HUDEP-2 (cell line): Measurements from ENCODE around the gene CAMSAP3.

ENCODE experiments used
- DNase-seq, 76 experiments: peaks; one replicate each; lab custom pipeline; 2025; ENCODE audit not compliant: unreplicated experiment in 76 of 76; lab: John Stamatoyannopoulos, UW

The CAMSAP3 gene, protein sequence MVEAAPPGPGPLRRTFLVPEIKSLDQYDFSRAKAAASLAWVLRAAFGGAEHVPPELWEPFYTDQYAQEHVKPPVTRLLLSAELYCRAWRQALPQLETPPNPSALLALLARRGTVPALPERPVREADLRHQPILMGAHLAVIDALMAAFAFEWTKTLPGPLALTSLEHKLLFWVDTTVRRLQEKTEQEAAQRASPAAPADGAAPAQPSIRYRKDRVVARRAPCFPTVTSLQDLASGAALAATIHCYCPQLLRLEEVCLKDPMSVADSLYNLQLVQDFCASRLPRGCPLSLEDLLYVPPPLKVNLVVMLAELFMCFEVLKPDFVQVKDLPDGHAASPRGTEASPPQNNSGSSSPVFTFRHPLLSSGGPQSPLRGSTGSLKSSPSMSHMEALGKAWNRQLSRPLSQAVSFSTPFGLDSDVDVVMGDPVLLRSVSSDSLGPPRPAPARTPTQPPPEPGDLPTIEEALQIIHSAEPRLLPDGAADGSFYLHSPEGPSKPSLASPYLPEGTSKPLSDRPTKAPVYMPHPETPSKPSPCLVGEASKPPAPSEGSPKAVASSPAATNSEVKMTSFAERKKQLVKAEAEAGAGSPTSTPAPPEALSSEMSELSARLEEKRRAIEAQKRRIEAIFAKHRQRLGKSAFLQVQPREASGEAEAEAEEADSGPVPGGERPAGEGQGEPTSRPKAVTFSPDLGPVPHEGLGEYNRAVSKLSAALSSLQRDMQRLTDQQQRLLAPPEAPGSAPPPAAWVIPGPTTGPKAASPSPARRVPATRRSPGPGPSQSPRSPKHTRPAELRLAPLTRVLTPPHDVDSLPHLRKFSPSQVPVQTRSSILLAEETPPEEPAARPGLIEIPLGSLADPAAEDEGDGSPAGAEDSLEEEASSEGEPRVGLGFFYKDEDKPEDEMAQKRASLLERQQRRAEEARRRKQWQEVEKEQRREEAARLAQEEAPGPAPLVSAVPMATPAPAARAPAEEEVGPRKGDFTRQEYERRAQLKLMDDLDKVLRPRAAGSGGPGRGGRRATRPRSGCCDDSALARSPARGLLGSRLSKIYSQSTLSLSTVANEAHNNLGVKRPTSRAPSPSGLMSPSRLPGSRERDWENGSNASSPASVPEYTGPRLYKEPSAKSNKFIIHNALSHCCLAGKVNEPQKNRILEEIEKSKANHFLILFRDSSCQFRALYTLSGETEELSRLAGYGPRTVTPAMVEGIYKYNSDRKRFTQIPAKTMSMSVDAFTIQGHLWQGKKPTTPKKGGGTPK

DNA sequence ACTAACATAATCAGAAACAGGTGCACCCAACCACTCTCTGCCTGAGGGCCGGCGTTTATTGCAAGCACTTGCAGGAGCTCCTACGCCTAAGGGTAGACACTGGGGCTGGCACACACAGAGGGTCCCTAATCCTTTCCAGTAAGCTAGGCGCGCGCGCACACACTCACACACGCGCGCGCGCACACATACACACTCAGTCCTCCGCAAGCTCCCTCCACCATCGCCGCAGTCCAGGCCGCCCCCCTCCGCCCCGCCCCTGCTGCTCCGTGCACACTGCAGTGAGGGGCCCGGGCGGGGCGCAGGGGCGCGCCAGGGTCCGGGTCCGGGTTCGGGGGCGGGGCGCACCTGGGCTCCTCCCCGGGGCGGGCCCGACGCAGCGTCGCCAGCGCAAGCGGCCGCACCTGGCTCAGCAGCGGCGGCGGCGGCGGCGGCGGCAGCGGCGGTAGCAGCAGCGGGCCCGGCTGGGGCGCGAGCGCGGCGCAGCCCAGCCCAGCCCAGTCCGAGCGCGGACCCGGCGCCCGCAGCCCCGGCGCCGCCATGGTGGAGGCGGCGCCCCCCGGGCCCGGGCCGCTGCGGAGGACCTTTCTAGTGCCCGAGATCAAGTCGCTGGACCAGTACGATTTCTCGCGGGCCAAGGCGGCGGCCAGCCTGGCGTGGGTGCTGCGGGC, at the start of gene CAMSAP3:
Gene CAMSAP3, plus strand, starts transcription at position 398 of the 668 bp plus-strand sequence. Its CDS starts 140 bp downstream, at position 538.
- no peak for DNase-seq

DNA sequence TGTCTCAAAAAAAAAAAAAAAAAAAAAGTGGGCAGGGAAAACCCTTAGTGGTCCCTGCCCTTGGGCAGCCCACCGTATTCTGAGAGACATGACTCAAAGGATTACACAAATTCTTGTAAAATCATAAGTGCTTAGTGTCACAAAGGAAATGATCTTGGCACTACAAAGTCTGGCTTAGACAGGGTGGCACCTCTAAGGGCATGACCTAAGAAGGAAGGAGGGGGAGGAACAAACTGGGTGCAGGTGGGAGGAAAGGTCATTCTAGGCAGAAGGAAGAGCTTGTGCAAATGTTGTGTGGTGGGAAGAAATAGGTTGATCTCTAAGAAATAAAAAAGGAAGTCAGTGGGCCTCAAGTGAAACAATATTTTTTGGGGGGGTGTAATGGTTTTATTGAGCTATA, 49.8 kb upstream of the CAMSAP3 start:
- DNase-seq, result peak in 1 of 76 experiments; percentile 3

DNA sequence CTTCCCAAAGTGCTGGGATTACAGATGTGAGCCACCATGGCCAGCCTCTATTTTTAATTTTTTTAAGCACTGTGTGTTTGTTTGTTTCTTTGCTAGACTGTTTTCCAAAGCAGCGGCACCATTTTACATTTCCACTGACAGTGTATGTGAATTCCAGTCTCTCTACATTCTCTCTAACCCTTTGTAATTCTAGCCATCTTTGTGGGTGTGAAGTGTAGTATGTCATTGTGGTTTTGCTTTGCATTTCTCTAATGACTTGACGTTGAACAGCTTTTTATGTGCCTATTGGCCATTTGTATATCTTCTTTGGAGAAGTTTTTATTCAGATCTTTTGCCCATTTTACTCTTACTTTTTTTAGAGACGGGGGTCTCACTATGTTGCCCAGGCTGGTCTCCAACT, 48.5 kb upstream of the CAMSAP3 start:
- no peak for DNase-seq

DNA sequence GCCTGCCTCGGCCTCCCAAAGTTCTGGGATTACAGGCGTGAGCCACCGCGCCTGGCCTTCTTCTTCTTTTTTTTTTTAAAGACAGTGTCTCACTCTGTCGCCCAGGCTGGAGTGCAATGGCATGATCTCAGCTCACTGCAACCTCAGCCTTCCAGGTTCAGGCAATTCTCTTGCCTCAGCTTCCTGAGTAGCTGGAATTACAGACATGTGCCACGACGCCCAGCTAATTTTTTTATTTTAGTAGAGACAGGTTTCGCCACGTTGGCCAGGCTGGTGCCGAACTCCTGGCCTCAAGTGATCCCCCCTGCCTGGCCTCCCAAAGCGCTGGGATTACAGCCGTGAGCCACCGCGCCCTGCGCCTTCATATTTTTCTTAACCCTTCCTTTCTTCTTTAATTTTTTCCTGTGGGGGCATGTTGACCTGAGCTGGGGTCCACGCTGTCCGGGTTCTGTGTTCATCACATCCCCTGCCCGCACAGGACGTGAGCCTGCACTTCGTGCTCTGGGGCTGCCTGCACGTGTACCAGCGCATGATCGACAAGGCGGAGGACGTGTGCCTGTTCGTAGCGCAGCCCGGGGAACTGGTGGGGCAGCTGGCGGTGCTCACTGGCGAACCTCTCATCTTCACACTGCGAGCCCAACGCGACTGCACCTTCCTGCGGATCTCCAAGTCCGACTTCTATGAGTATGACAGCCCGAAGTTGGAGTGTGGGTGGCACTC, 46.1 kb upstream of the CAMSAP3 start:
- DNase-seq, result no peak

DNA sequence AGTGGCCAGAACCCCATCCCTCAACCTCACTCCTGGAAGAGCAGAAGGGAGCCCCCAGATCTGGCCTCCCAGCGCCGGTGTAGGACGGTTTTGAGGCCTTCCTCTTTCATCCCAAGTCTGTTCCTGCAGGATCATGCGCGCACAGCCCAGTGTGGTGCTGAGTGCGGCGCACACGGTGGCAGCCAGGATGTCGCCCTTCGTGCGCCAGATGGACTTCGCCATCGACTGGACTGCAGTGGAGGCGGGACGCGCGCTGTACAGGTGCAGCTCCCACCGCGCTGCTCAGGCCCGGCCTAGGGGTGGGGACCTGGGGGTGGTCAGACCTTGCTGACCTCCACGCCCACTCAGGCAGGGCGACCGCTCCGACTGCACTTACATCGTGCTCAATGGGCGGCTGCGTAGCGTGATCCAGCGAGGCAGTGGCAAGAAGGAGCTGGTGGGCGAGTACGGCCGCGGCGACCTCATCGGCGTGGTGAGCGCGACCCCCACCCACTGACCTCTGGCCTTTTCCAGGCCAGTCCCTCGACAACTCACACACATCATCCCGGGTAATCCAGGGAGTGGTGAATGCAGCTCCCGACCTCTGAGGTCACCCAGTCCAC, 45.4 kb upstream of the CAMSAP3 start:
- no peak for DNase-seq

DNA sequence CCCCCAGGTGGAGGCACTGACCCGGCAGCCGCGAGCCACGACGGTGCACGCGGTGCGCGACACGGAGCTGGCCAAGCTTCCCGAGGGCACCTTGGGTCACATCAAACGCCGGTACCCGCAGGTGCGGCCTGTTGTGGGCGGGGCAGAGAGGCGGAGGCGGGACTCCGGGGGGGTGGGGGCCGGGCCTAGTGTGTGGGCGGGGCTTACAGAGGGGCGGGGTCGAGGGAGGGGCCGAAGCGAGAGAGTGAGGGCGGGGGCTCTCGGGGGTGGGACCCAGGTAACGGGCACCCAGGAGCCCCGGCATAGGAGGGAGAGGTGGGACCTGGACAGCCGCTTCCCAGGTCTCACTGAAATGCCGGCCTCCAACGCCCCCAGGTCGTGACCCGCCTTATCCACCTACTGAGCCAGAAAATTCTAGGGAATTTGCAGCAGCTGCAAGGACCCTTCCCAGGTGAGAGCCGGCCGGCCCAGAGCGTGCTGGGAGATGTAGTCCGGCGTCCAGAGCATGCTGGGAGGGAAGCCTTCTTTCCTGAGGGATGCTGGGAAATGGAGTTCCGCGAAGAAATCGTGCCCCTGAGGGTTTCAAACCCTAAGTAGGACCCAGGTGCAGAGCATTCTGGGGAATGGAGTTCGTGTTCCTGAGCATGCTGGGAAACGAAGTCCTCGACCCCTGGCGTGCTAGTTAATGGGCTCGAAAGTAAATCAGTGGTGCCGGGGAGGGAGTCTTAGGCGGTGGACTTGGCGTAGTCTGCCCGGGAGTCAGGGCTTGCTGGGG, 44.5 kb upstream of the CAMSAP3 start:
- peak in 11 of 76 experiments; percentile 5 to 32 (median 23) for DNase-seq

DNA sequence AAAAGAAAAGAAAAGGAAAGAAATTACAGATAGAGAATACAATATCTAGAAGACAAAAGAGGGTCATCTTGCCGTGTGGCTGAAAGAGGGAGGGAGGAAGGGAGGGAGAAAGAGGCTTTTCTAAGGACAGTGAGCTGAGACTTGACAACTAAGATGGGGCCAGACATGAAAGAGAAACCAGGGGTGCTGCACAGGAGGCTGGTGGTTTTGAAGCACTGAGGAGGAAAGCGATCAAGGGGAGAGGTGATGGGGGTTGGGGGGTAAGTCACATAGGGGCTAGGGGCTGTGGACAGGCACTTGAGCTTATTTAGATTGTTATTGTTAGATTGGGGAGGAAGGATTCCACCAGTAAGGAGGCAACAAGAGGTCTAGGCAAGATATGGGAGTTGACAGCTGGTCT, 42.9 kb upstream of the CAMSAP3 start:
- no peak for DNase-seq

DNA sequence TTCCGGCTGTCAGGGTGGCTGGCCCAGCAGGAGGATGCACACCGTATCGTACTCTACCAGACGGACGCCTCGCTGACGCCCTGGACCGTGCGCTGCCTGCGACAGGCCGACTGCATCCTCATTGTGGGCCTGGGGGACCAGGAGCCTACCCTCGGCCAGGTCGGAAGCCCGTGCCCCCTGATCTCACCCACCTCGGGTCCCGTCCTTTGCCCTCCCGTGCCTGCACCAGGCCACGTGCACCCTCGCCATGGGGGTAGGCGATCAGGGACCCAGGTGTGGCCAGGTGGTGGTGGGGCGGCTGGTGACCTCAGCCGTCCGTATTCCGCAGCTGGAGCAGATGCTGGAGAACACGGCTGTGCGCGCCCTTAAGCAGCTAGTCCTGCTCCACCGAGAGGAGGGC, 41.1 kb upstream of the CAMSAP3 start:
- no peak for DNase-seq

DNA sequence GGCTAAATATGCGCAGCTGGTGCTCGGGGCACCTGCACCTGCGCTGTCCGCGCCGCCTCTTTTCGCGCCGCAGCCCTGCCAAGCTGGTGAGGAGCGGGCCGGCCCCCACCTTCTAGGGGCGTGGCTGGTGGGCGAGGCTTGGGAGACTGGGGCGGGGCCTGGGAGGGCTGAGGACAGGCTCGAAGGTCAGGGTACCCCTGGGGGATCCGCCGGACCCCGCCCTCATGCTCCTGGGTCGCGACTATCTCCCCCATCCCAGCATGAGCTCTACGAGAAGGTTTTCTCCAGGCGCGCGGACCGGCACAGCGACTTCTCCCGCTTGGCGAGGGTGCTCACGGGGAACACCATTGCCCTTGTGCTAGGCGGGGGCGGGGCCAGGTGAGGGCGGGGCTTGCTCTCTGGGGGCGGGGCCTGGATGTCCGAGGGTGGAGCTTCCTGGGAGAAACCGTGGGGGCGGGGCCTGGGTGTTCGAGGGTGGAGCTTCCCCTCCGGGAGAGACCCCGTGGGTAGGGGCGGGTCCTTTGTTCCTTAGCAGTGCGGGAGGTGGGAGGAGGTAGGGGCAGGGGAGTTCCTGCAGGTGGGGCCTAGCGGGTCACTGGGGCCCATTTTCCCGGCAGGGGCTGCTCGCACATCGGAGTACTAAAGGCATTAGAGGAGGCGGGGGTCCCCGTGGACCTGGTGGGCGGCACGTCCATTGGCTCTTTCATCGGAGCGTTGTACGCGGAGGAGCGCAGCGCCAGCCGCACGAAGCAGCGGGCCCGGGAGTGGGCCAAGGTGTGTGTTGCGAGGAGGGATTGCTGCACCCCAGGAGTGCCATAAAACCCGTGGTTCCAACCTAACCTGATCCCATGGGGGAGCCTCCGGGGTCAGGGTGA, 40.4 kb upstream of the CAMSAP3 start:
- DNase-seq, result peak in 12 of 76 experiments; percentile 12 to 45 (median 22)

DNA sequence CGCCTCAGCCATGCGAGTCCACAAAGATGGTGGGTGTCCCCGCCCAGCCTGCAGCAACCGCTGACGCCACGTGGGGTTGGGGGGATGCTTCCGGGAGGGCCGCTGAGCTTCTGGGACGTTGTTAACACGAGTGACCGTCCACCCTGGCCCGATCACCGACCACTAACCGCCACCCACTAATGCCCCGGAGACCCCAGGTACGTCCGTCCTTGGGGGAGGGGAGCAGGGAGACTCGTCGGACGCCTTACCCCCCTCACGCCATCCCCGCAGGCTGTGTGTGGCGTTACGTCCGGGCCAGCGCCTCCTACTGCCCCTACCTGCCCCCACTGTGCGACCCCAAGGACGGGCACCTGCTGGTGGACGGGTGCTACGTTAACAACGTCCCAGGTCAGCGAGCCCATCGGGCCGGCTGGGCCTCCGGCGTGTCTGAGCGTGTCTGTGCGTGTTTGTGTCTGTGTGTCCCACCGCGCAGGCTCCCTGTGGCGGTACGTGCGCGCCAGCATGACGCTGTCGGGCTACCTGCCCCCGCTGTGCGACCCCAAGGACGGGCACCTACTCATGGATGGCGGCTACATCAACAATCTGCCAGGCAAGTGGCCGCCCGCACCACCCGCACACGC, 38.9 kb upstream of the CAMSAP3 start:
- DNase-seq, result no peak

DNA sequence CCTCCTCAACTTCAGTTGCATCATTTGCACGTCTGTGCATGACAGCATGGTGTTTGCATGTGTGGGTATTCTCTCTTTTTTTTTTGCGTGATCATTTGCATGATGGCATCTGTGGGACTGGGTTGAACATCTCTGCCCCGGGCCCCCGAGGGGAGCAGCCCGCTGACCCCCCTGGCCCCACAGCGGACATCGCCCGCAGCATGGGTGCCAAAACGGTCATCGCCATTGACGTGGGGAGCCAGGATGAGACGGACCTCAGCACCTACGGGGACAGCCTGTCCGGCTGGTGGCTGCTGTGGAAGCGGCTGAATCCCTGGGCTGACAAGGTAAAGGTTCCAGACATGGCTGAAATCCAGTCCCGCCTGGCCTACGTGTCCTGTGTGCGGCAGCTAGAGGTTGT, 37.0 kb upstream of the CAMSAP3 start:
- no peak for DNase-seq

DNA sequence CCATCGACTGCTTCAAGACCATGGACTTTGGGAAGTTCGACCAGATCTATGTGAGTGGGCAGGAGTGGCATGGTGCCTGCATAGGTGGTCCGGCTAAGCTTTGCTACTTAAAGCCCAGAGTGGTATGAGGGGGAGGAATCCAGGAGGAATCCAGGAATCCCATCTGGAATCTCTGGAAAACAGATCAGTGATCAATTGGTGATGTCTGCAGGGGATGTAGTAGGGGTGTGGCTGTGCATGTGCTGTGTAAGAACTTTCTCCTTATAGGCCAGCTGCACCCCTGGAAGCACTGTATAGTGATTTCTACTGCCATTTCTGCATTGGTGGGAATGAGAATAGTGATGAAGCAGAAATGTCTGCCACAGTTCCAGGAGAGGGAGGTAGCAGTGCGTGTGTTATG, 36.6 kb upstream of the CAMSAP3 start:
- DNase-seq, result no peak

DNA sequence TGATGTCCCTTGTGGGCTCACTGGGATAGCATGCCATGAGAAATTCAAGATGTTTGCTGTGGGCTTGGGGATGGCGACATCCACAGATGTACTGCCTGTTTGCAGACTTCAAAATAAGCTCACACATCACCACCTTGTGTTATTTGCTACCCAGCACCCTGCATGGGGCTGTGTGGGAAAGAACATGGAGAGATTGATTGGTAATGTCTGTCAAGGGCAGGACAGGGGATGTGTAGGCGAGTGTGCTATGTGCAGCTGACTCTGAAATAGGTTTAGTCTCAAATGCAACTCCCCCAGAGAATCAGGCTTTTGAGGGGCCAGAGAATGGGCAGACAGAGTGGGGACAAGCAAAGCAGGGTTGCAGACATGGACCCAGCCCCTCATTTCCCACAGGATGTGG, 35.4 kb upstream of the CAMSAP3 start:
- no peak for DNase-seq

DNA sequence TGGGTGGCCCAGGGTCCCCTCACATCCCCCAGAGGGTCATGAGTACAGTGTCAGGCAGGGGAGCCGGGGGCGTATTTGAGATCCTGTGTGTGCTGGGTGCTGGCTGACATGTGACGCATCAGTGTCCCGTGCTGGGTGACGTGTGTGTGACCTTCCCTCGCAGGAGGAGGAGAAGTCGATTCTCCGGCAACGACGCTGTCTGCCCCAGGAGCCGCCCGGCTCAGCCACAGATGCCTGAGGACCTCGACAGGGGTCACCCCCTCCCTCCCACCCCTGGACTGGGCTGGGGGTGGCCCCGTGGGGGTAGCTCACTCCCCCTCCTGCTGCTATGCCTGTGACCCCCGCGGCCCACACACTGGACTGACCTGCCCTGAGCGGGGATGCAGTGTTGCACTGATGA, 34.3 kb upstream of the CAMSAP3 start:
- DNase-seq, result no peak

DNA sequence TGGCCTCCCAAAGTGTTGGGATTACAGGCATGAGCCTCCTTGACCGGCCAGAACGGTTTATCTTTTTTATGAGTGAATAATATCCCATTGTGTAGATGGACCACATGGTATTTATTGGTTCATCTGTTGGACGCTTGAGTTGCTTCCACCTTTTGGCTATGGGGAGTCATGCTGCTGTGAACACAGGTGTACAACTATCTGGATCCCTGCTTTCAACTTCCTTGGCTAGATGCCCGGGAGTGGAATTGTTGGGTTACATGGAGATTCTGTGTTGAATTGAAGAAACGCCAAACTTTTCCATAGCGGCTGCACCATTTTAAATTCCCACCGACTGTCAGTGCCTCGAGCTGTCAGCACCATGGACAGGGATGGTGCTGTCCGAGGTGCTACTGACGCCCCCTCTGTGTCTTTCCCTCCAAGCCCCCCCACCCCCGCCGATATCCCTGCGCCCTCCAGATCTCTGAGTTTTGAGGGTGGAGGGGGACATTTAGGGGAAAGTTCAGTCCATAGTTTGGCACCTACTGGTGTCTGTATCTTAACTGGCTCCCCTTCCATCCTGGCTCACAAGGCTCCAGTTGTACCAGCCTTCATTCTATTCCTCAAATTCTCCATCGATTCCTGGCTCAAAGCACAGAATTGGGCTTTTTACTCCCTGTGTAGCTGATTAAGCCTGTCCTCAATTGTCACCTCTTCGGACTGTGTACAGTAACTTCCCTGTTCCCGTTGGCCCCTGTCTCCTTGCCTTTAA, 32.8 kb upstream of the CAMSAP3 start:
- peak in 3 of 76 experiments; percentile 10 to 41 (median 18) for DNase-seq

DNA sequence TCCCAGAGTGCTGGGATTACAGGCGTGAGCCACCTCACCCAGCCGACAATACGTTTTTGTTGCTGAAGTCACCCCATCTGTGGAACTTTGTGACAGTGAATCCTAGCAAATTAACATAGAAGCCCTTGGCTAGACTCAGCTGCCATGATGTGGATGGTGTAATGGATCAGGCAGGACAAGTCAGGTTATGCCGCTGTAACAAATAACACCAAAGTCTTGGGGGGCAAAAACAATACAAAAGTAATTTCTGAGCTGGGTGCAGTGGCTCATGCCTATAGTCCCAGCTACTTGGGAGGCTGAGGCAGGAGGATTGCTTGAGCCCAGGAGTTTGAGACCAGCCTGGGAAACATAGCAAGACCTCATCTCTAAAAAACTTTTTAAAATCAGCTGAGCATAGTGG, 30.8 kb upstream of the CAMSAP3 start:
- no peak for DNase-seq

DNA sequence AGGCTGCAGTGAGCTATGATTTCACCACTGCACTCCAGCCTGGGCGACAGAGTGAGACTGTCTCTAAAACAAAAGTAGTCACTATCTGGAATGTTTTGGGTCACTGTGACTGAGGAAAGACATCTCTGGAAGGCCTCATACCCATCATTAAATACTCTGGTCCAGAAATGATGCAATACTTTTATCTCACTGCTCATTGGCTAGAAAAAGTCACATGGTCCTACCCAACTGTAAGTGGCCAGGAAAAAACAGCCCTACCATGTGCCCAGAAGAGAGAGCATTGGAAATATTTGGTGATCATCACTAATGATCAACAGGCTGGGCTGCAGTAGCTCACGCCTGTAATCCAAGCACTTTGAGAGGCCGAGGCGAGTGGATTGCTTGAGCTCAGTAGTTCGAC, 30.3 kb upstream of the CAMSAP3 start:
- DNase-seq, result no peak
